Measurements from ENCODE around the gene CHMP1B.
"Not testable (repeated sequence)": the region's sequence is repeated elsewhere in the genome, so short reads cannot be mapped to it uniquely, and the experiment has no call there.

The CHMP1B gene

DNA sequence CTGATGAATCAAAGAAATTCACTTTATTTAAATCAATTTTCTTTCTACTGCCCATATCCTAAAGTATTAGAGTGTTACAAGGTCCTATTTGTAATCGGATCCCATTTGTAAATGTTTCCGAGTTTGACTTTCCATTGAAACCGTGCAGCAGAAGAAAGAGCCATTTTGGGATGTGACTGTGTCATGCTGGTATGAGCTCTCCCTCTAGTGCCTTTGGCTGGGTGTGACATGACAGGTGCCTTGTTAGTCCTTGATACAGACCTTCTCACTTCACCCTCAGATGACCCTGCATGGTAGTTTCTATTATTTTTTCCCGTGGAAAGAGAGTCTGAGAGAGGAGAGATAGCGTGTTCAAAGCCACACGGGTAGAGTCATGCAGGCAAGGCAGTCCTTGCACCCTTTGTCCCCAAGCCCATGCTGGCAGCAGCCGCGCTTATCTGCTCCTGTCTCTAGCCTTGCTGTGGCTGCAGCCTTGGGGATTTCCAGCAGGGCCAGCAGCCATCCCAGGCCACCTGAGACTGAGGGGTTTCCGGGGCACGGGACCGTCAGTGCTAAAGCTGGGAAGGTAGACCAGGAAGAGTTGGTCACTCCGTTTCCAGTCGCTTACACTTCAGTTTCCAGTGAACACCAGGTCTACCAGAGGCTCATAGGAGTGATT, 21.4 kb downstream of the CHMP1B start:
- ATAC-seq: no peak

DNA sequence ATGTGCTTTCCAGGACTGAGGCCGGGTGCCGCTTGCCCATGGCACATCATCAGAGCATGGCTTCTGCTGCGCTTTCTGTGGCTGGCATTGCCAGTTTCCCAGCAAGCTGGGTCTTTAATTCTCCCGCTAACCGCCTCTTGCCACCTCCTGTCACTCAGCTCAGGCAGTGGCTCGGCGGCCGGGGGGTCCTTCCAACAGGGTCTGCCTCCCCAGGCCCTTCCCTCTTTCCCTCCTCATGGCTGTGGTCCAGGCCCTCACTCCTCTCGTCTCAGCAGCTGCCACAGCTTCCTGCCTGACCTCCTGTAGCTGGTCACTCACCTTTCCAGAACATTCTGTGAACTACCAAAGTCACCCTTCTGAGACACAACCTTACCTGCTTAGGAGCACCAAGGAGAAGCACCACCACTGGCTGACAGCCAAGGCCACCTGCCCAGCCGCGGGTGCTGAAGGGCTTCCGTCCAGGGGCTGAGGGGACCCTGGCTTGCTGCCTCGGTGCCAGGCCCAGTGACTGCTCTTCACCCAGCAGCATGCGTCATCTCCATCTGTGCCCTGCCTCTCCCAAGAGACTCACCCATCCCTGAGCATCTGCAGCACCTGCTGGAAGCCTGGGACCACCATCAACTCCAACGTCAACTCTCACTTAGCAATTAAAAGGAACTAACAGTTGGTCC, 22.6 kb downstream of the CHMP1B start:
- no peak for ATAC-seq

DNA sequence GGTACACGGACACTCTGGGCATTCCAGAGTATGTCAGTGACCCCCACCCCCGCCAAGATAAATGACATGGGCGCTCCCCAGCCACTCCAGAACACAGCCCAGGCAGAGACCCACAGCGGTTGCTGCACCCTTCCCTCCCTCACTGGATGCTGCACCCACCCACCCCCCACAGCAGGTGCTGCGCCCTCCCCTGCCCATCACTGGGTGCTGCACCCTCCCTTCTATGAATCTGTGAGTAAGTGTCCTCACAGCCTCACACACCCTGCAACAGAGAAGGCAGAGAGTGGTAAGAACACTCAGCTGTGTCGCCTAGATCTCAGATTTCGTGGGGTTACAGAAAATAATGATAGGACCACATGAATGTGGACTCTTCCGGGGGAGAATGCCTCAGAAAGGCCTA, 23.5 kb downstream of the CHMP1B start:
- ATAC-seq: no peak

DNA sequence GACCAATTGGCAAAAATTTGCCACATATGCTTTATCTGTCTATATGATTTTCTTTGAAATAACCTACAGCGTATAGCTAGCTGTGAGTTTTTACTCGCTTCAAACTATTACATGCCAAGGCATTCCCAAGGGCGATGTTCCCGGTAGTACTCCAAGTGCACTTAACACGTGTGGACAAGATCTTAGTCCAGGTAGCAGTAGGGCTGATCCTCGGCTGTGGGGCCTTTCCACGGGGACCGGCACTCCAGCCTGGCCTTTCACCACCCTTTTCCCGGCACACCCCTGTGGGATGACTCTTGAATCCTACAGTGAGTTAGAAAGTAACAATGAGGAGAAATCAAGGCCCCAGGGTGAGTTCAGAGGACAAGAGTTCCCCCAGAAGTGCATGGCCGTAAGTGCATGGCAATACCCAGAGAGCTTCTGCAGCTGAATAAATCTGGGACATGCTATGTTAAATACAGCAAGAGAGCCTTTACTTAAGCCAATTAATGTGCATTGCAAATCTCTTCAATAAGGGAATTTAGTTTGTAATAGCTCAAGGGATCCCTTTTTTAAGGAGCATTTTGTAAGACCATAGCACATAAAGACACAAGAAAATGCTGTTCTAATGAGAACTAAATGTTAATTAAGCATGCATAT, 26.4 kb downstream of the CHMP1B start:
- ATAC-seq: no peak

DNA sequence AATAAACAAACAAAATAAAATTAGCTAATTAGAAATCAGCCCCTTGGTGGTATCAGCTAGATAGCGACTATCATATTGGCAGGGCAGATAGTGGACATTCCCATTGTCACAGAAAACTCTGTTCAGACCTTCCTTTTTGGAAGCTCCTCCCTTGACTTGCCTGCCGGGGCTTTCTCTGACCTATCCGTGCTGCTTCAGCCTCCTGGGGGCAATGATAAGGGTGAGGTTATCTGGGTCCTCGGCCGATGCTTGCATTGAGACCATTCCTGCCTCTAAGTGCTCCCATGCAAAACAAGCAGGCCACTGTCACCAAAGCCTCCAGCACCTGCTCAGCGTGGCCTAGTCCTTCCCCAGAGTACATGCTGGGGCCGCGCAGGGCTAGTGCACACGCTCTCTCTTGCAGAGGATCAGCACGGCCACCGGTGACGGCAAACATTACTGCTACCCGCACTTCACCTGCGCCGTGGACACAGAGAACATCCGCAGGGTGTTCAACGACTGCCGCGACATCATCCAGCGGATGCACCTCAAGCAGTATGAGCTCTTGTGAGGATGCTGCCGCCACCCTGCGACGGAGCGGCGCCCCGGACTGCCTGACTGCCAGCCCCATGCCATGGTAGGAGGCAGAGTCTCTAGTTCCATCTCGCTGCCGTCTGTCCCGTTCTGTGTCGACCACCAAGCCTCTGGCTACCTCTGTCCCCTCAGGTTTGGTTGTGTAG, 29.5 kb downstream of the CHMP1B start:
- ATAC-seq: no peak

DNA sequence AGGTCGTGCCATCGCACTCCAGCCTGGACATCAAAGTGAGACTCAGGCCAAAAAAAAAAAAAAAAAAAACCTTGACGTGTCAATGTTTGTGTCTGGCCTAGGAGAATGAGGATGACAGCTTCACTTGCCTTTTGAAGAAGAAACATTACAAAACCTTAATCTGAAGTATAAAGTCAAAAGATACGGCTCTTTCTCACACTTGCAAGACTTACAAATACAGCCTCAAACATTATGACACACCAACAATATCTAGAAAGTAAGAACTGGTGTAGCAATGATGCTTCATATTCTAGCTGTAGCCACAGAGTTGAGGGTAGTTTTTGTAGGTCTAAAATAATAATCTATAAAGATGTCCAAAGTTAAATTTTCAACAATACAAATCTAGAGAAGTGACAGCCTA, 31.4 kb downstream of the CHMP1B start:
- ATAC-seq: no peak

DNA sequence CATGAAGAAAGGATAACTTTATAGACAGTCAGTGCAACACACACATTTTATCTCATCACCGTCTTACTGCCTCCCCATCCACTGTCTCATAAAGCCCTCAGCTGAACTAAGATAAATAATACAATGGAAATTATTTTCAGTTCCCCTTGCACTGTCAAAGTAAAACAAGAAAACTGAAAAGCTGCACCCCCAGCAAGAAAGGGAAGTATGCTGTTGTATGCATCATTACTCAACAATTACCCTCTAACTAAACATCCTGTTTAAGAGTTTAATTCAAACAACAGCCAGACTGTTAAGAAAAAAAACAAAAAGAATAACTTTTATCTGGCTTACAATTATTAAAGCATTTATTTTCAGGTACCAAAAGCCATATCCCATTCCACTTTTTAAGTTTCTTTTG, 31.9 kb downstream of the CHMP1B start:
- peak in 1 of 2 donors; percentile 30 for ATAC-seq

DNA sequence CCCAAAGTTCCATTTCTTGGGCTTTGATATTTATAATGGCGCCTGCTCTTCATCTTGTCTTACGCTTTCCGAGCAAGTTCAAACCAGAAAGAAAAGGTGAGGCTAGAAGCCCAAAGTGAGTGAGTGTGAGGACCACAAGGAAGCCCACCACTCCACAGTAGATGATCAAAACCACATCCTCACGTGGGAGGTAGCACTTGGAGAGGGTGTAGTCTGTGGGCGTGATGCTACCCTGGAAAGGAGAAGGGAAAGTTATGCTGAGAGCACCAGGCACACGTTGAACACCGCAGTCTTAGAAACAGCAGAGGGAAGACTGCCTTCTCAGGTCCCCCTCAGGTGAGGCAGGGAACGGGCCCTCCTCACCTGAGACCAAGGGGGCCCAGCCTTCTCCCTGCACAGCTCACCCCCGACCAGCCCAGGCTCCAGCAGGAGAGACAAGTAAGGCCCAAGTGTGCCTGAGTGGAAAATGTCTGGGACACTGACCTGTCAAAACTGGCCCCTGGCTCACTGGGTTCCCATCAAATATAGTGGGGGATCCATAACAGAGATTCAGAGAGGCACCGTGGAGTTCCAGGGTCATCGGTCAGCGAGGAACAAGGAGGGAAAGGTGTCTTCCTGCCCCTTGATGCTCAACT, 33.3 kb downstream of the CHMP1B start:
- no peak for ATAC-seq

DNA sequence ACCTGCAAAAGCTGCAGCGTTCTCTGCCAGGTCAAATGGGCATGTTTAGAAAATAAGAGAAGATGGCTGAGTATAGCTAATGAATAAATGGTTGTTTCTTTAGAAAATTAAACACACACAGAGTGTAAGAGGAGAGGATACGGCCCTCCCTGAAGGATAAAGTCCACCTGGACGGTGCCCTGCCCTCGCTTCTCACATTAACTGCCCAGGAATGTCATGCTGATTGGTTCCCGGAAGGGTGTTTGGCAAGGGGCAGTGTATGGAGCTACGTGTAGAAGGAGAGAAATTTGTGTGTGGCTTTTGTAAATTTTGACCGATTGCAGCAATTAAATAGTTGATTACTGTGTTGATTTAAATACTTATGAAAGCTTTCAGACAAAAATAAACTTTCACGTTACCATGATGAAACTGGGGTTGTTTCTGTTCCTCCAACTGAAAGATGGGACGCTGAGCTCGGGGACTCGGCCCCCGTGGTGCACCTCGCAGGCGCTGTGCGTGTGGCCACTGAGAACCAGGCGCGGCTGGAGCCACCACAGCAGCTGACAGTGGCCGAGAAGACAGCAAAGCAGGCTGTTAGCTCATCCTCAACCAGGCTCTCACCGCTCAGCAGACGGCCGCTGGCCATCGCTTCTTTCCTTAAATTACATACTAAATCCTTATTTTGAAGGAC, 34.2 kb downstream of the CHMP1B start:
- ATAC-seq: no peak

DNA sequence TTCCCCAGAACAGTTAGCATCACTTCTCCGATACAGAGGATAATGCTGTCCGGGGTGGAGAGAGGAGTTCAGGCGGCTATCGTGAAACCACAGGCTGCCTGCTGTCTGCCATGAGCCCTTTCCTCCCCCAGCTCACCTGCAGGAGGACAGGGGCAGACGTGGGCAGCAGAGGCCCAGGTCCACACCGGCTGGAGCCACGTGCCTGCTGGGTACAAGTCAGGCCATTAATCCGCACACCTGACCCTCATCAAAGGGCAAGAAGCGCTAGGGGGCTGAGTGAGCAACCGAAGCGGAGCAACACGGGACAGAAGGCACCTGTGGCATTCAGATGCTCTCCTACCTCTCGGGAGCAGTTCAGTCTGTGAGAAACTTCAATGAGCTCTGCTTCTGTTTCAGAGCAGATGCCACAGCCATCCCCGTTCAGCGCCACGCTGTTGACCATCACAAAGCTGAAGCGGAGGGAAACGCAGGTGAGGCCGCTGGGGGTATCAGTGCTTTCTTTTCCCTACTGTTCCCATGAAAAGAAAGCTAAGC, 35.4 kb downstream of the CHMP1B start:
- ATAC-seq: no peak

DNA sequence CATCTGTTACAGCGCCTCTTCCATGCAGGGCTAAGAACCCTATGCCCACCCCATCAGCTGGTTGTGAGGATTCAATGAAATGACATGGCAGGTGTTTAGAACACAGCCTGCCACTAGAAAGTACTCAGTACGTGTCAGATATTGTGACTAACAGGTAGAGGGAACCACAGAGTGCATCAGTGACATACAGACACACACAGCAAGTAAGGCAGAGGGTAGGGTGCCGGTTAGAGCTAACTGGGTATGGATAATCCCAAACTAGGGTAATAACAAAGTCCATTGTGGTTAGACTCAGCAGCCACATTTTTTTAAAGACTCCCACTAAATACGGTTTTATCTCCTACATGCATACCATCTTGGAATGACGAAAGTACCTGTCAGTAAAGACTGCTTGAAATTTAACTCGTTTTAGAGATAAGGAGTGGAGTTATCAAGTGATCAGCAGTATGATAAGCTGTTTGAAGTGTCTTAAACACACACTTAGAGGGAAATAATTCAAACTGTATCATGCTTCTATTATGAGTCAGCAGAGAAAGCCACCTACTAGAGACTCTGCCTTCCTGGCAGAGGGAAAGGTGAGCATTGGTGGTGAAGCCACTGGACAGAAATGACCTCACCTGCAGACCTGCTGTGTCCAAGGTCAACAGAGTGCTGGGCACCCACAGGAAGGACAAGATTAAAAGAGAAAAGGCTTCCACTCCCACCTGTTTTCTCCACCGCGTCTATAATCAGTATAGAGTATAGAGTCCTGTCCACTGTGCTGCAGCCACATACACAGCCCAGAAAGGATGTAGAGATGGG, 36.3 kb downstream of the CHMP1B start:
- ATAC-seq: peak in 1 of 2 donors; percentile 33

DNA sequence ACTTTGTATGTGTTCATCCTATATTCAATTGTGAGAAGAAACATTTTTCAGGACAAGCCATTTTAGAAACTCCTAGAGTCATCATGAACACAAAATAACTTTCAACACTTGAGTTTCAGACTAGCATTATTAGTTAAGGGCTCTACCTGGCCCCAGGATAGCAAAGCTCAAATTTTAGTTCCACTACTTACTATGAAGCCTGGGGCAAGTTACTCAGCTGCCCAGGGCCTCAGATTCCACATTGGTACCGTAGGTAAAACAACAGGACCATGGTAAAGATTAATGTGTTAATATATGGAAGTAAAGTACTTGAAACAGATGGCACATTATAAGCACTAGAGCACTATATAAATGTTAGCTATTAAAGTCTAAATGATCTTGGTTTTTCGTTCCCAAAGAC, 37.5 kb downstream of the CHMP1B start:
- no peak for ATAC-seq

DNA sequence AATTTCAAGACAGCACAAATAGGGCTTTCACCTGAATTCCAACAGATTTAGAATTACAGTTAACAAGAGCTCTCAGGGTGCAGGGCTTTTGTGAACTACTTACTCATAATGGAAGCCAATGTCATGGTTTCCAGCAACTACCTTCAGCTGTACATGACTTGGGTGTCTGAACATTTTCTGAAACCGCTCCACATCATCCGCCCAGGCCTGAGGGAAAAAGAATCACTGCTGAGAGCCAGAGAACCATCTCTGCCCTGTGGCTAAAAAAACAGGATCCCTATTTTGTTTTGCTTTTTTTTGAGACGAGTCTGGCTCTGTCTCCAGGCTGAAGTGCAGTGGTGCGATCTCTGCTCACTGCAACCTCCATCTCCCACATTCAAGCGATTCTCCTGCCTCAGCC, 38.1 kb downstream of the CHMP1B start:
- ATAC-seq: no peak

DNA sequence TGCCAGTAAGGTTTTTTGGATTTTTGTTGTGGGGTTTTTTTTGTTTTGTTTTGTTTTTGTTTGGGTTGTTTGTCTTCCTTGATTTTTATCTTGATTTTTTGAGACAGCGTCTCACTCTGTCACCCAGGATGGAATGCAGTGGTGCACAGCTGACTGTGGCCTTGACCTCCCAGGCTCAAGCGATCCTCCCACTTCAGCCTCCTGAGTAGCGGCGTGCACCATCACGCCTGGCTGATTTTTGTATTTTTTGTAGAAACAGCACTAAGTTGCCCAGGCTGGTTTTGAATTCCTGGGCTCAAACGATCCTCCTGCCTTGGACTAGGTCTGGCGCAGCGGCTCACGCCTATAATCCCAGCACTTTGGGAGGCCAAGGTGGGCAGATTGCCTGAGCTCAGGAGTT, 40.5 kb downstream of the CHMP1B start:
- ATAC-seq: no peak

DNA sequence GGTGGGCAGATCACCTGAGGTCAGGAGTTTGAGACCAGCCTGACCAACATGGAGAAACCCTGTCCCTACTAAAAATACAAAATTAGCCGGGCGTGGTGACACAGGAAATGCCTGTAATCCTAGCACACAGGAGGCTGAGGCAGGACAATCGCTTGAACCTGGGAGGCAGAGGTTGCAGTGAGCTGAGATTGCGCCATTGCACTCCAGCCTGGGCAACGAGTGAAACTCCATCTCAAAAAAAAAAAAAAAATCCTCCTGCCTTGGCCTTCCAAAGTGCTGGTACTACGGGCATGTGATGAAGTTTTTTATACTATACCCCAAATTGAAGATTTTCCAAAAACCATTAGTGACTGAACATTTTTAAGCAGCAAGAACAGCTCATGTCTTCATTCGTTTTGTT, 41.2 kb downstream of the CHMP1B start:
- not testable (repeated sequence) for ATAC-seq

DNA sequence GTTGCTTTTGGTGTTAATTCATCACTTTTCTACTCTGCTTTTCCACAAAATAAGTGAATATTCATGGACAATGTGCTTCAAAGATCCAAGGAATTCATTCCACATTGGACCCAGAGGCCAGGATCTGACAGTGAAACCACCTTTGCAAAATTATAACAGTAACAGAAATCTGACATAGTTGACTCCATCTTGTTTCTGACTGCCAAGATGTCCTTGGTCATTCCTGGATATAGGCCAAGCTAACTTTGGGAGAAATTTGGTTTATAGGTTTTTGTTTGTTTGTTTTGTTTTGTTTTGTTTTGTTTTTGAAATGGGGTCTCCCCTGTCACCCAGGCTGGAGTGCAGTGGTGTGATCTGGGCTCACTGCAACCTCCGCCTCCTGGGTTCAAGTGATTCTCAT, 46.6 kb downstream of the CHMP1B start:
- ATAC-seq: no peak

DNA sequence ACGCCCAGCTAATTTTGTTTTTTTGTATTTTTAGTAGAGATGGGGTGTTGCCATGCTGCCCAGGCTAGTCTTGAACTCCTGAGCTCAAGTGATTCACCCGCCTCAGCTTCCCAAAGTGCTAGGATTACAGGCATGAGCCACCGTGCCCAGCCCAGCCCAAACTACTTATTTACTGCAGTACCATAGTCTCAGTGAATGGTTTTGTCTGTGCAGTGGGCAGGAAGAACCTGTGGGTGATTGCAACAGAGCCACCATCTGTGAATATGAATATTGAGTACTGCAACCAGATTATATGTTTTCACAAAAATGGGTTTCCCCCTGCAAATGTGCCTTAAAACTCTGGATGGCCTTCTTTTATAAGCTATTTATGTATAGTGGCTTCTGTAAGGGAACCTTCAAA, 47.9 kb downstream of the CHMP1B start:
- no peak for ATAC-seq

DNA sequence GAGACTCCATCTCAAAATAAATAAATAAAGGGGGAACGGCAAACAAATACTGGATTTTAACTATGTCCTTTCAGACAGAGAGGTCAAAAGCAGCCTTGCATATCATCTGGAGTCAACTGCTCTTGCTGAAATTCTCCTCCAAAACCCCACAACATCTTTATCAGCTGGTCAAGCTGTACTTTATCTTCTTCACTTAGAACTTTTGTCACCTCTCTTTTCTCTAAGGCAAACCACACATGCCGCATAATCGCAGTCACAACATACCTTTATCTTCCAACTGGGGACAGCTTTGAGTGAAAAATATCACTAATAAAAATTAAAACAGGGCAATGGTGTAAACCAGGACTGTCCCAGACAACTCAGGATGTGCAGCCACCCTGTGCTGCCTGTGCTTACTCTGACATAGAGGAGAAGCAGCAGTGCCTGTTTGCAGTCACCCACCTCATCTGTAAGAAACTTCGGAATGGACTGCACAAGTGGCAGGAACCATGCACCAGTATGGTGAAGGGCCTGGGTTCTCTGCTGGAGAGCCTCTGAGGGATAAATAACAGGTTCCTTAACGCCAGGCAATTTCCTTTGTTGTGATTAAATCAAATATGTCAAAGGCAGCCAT, 50.7 kb downstream of the CHMP1B start:
- no peak for ATAC-seq

DNA sequence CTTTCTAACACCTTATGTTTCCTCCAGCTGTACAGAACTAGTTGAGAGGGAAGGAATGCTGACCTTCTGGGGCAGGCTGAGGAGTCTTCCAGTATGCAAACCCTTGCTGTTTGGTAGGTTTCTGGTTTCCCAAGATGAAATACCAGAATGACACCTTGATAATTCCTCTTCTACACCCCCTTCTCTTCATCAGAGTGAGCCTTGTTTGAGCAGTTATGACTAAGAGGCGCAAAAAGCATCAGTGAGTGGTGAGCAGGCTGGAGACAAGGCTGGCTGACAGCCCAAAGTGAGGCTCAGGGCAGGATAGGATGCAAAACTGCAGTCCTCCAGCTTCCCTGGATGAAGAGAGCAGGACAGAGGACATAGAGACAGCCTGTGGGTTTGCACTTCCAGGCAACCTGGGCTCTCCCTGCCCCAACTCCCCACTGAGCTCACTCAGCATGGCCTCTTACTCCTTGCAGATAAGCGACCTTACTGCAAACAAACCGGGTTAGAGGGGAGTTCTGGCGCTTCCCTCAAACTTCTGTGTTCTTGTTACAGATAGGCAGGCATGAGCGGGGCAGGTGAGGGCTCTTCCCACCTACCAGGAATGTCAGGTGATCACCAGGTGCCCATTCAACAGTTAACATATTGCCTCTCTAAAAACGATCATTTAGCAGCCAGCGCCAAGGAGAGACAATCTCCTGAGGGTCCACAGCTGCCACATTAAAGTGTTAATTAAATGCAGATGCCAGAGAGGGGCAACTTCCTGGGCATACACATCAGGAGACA, 51.5 kb downstream of the CHMP1B start:
- ATAC-seq: no peak

Data from activated CD4-positive, CD25-positive, alpha-beta regulatory T cell treated with anti-CD3 and anti-CD28 coated beads, Interleukin-2, amount 50 U/mL, for 24 hours (primary cell).